GM21737 (cell line): ENCODE measurements around the gene SDC1.

ENCODE experiments used
- ATAC-seq: cut with Tn5 transposase; IDR thresholded peaks from one replicate; pipeline ENCODE4 v1.9.1; 2021; ENCODE audit warnings: mild to moderate bottlenecking, moderate library complexity; ENCODE audit not compliant: unreplicated experiment

The SDC1 gene

GRCh38 chr2:20186855-20187187 is 38.1 kb downstream of the SDC1 start:
- no peak for ATAC-seq

- no peak for ATAC-seq
Measured at GRCh38 chr2:20186078-20186854, 38.7 kb downstream of the SDC1 start.

- no peak for ATAC-seq
Measured at GRCh38 chr2:20185176-20186022, 39.5 kb downstream of the SDC1 start.

GRCh38 chr2:20184067-20184938 is 40.6 kb downstream of the SDC1 start:
- ATAC-seq = no peak

GRCh38 chr2:20183373-20183772 is 41.6 kb downstream of the SDC1 start:
- ATAC-seq = no peak

GRCh38 chr2:20182241-20182931 is 42.5 kb downstream of the SDC1 start:
- ATAC-seq = no peak

GRCh38 chr2:20181761-20182160 is 43.2 kb downstream of the SDC1 start:
- no peak for ATAC-seq

- no peak for ATAC-seq
Measured at GRCh38 chr2:20180676-20181648, 44.0 kb downstream of the SDC1 start.

GRCh38 chr2:20179755-20180594 is 45.0 kb downstream of the SDC1 start:
- ATAC-seq = no peak

- no peak for ATAC-seq
Measured at GRCh38 chr2:20179466-20179754, 45.5 kb downstream of the SDC1 start.

- ATAC-seq = no peak
Measured at GRCh38 chr2:20178666-20179465, 46.1 kb downstream of the SDC1 start.

GRCh38 chr2:20178249-20178607 is 46.7 kb downstream of the SDC1 start:
- ATAC-seq = no peak

GRCh38 chr2:20177556-20178248 is 47.2 kb downstream of the SDC1 start:
- no peak for ATAC-seq

GRCh38 chr2:20176760-20177159 is 48.2 kb downstream of the SDC1 start:
- ATAC-seq = no peak

GRCh38 chr2:20175931-20176330 is 49.0 kb downstream of the SDC1 start:
- ATAC-seq = no peak

- no peak for ATAC-seq
Measured at GRCh38 chr2:20175267-20175666, 49.7 kb downstream of the SDC1 start.

- no peak for ATAC-seq
Measured at GRCh38 chr2:20174410-20174809, 50.5 kb downstream of the SDC1 start.
